K562 (cell line): ENCODE measurements around the gene DCAF7. TPM values are rescaled to one million over a fixed set of nuclear protein-coding genes. Genes with fewer than 3 reads are reported as not detected.

Experiments used
- ZNF143 ChIP-seq: sonication (generic); formaldehyde crosslinking; IDR thresholded peaks from 2 replicates; pipeline ENCODE4 v1.9.0; 2022; ENCODE audit warnings: mild to moderate bottlenecking, missing genetic modification reagents
- ZNF318 ChIP-seq, 2 experiments: fragments of 450-650 bp; IDR thresholded peaks; 2 replicates each; pipeline ENCODE4 v1.6.1; 2016; ENCODE audit warnings: mild to moderate bottlenecking in 2 of 2, borderline replicate concordance in 1 of 2, low read depth in 1 of 2, moderate library complexity in 1 of 2
- polyA plus RNA-seq, 8 experiments: library from polyadenylated mRNA; depleted of rRNA in 4 of 8; stranded (reverse) in 5 of 8; unstranded in 3 of 8; fragments of >200 nt; fragmentation: Nextera tagmentation in 2 of 8; fragmentation: Illumina TruSeq in 1 of 8; extraction: Ambion mirVana in 2 of 8; extraction: Trizol in 1 of 8; gene quantifications; 2 replicates each; pipeline versions ENCODE4 v1.2.1 to v1.2.3, GENCODE V29; 2011 to 2014; ENCODE audit warnings: inconsistent platforms in 1 of 8, missing spikeins in 1 of 8
- total RNA-seq, 7 experiments: library from RNA; depleted of rRNA in 6 of 7; stranded (reverse); fragments of >200 nt in 6 of 7; fragmentation: Illumina TruSeq in 2 of 7; extraction: Trizol in 2 of 7; gene quantifications; 2 replicates each; pipeline versions ENCODE4 v1.2.1 to v1.2.3, GENCODE V29; 2011 to 2021; ENCODE audit warnings: low replicate concordance in 1 of 7

DCAF7 gene
- total and polyA plus RNA-seq, 9 of the 15 experiments (the other 6 are each of a cell fraction or from before 2014, with no cell fraction given) = 30.8 to 123 (median 40.2) TPM

- TF ChIP-seq ZNF318 (IDR thresholded peaks at IDR 0.05; ENCODE audit: borderline replicate concordance in 1 of 2, low read depth in 1 of 2) = no peak
- TF ChIP-seq ZNF143 (CRISPR knock-in tag) = no peak; the same call in 1 of the 2 replicates
These were observed 50.5 kb downstream of the DCAF7 start, which contains the start of gene TACO1 (continued) for GRCh38 chr17:63600569-63601438.
